GM19238 (cell line): ENCODE data around the gene GPX4.

ENCODE experiments used
- DNase-seq: peaks from one replicate; pipeline ENCODE4 v3.0.0; 2011; ENCODE audit warnings: low spot score; ENCODE audit not compliant: insufficient read length

The GPX4 gene, protein sequence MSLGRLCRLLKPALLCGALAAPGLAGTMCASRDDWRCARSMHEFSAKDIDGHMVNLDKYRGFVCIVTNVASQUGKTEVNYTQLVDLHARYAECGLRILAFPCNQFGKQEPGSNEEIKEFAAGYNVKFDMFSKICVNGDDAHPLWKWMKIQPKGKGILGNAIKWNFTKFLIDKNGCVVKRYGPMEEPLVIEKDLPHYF

DNA sequence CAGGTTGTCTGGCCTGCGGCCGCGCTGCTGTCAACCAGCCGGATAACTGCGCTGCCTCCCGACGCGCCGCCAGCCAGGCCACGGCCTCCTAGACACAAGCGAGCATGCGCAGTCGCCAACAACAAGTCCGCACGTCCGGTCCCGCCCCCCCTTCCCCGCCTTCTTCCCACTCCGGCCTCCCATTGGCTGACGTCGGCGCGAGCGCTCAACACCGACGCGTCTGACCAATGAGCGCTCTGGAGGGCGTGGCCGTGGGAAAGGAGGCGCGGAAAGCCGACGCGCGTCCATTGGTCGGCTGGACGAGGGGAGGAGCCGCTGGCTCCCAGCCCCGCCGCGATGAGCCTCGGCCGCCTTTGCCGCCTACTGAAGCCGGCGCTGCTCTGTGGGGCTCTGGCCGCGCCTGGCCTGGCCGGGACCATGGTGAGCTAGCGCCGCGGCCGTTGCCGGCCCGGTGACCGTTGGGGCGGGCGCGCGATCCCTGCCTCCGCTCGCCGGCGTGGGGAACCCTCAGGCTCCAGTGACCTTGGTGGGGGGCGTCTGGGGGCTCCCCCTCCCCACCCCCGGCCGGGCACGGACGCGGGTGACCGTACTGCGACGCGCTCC, at the start of gene GPX4:
Gene GPX4 (plus strand): TSS at position 287 of the 603 bp plus-strand sequence. CDS start 50 bp downstream, at position 337.
- DNase-seq: peak; percentile 100

DNA sequence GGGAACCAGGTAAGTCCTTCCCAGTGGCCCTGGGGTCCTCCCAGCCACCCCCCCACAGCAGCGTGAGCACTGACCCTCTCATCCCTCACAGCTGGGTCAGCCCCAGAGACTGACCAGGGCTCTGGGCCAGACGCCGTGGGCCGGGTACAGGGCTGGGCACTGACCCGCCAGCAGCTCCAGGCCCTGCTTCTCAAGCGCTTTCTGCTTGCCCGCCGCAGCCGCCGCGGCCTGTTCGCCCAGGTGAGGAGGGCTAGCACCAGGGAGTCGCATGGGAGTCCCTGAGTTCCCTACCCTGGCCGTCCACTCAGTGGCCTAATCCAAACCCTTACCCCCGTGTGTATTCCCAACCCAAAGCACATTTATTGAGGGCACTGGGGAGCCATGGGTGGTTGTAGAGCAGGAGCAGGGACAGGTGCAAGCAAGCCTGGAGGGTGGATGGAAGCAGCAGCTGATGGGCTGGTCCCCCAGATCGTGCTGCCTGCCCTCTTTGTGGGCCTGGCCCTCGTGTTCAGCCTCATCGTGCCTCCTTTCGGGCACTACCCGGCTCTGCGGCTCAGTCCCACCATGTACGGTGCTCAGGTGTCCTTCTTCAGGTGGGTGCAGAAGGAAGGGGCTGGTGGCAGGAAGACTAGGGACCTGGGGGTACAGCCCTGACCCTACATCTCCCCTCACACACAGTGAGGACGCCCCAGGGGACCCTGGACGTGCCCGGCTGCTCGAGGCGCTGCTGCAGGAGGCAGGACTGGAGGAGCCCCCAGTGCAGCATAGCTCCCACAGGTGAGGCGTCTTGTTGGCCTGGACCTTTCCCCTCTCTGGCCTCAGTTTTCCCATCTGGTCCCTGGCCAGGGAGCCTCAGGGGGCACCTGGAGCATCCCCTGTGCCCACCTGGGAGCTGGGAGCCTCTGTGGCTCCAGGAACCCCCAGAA, 49.4 kb upstream of the GPX4 start:
- DNase-seq: no peak

DNA sequence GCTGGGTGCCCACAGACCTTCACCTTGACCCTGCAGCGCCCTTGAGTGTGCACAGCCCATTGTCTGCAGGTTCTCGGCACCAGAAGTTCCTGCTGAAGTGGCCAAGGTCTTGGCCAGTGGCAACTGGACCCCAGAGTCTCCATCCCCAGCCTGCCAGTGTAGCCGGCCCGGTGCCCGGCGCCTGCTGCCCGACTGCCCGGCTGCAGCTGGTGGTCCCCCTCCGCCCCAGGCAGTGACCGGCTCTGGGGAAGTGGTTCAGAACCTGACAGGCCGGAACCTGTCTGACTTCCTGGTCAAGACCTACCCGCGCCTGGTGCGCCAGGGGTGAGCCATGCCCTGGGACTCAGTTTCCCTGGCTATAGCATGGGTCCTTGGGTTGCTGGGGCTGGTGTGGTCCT, 48.8 kb upstream of the GPX4 start:
- DNase-seq: no peak

DNA sequence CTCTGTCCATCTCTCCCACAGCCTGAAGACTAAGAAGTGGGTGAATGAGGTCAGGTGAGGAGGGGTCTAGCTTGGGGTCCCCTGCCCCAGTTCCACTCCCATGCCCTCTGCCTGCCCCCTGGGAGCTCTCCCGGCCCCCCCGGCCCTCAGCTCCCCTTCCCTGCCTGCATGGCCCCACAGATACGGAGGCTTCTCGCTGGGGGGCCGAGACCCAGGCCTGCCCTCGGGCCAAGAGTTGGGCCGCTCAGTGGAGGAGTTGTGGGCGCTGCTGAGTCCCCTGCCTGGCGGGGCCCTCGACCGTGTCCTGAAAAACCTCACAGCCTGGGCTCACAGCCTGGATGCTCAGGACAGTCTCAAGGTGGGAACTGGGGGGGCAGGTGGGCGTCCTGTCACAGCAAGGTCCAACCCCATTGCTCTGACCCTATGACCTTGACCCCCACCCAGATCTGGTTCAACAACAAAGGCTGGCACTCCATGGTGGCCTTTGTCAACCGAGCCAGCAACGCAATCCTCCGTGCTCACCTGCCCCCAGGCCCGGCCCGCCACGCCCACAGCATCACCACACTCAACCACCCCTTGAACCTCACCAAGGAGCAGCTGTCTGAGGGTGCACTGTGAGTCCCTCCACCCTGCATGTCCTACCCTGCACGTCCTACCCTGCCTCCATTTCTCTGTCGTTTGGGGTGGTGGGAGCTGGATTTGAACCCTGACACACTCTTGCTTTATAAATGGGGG, 47.7 kb upstream of the GPX4 start:
- DNase-seq: no peak

DNA sequence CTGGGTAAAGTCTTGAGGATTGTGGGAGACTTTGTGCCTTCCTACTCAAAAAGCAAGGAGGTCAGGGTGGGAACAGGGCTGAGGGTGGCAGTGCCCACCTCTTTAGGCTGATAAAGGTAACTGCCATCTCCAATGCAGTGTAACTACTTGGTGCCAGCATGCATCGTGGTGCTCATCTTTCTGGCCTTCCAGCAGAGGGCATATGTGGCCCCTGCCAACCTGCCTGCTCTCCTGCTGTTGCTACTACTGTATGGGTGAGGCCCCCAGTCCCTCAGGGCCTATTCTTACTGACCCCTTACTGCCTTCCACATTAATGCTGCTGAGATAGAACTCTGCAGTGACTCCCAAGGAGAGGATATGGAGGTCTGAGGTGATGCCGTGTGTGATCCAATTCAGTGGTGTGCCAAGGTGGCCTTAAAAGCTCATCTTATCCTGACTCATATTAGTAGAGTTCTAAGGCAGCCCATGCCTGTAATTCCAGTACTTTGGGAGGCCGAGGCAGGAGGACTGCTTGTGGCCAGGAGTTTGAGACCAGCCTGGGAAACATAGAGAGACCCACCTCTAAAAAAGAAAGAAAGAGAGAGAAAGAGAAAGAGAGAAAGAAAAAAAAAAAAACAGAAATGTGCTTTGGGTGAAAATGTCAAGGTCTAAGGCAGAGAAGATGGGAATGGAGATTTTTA, 46.5 kb upstream of the GPX4 start:
- DNase-seq: peak; percentile 45

DNA sequence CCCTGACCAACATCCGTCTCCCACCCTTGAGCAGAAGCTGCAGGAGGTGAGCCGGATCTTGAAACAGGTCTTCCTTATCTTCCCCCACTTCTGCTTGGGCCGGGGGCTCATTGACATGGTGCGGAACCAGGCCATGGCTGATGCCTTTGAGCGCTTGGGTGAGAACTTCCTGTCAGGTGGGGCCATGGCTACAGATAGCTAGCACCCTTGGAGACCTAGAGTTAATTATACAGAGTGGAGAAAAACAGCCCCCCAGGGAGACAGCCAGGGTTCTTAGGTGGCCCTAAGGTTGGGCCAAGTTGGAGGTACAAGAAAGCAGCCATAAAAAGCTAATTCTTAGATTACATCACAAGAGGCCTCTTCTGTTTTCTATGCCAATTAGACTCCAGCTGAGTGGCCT, 45.7 kb upstream of the GPX4 start:
- no peak for DNase-seq

DNA sequence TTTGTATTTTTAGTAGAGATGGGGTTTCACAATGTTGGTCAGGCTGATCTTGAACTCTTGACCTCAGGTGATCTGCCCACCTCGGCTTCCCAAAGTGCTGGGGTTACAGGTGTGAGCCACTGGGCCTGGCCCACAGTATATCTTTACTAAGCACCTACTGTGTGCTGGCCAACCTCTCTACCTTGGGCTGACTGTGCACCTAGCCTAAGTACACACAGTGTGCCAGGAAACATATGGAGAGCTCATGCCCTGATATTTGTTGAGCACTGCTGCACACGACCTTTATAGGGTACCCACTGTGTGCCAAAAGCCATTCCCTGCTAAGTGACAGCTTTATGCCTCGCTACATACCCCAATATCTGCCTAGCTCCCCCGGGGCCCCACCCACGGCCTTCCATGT, 43.1 kb upstream of the GPX4 start:
- DNase-seq: no peak

DNA sequence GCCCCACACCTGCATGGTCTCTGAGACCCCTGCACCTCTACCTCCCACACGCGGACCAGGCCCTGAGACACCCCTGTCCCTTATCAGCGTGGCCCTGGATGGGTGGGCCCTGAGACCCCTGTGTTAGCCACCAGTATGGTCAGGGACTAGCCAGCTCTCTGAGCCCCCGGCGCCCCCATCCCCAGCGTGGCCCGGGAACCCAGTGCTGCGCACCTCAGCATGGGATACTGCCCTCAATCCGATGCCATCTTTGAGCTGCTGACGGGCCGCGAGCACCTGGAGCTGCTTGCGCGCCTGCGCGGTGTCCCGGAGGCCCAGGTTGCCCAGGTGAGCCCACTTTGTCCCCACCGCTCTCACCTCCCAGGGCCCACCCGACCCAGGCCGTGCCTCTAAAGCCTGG, 41.8 kb upstream of the GPX4 start:
- no peak for DNase-seq

DNA sequence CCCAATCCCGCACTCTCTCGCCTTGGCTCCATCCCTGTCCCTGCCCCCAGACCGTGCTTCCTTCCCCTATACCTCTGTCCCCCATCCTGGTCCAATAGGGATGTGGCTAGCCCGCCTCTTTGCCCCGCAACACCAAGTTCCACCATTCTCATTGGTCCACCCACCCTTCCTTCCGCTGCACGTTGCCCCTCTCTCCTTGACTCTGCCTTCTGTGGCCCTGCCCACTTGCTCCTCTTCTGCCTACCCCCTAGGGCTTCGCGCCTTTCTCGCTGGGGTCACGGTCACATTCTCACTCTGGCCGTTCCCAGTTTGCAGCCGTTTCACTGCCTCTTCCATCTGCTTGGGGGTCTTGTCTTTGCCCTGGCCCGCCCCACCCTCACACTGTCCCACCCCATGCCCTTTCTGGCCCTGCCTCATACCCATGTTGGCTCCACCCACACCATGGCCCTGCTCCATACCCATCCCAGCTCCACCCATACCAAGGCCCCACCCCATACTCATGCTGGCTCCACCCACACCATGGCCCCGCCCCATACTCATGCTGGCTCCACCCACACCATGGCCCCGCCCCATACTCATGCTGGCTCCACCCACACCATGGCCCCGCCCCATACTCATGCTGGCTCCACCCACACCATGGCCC, 41.3 kb upstream of the GPX4 start:
- DNase-seq: no peak

DNA sequence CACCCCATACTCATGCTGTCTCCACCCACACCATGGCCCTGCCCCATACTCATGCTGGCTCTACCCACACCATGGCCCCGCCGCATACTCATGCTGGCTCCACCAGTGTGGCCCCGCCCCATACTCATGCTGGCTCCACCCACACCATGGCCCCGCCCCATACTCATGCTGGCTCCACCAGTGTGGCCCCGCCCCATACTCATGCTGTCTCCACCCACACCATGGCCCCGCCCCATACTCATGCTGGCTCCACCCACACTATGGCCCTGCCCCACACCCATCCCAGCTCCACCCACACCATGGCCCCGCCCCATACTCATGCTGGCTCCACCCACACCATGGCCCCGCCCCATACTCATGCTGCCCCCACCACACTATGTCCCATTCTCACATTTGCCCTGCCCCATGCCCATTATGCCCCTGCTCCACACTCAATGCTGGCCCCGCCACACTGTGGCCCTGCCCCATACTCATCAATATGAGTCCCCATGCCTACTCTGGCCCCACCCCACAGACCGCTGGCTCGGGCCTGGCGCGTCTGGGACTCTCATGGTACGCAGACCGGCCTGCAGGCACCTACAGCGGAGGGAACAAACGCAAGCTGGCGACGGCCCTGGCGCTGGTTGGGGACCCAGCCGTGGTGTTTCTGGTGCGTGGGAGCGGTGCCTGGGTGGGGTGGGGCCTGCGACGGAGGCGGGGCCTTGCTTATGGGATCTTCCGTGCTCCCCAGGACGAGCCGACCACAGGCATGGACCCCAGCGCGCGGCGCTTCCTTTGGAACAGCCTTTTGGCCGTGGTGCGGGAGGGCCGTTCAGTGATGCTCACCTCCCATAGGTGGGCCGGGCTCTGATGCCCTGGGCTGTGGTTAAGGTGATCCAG, 40.5 kb upstream of the GPX4 start:
- DNase-seq: peak; percentile 50

DNA sequence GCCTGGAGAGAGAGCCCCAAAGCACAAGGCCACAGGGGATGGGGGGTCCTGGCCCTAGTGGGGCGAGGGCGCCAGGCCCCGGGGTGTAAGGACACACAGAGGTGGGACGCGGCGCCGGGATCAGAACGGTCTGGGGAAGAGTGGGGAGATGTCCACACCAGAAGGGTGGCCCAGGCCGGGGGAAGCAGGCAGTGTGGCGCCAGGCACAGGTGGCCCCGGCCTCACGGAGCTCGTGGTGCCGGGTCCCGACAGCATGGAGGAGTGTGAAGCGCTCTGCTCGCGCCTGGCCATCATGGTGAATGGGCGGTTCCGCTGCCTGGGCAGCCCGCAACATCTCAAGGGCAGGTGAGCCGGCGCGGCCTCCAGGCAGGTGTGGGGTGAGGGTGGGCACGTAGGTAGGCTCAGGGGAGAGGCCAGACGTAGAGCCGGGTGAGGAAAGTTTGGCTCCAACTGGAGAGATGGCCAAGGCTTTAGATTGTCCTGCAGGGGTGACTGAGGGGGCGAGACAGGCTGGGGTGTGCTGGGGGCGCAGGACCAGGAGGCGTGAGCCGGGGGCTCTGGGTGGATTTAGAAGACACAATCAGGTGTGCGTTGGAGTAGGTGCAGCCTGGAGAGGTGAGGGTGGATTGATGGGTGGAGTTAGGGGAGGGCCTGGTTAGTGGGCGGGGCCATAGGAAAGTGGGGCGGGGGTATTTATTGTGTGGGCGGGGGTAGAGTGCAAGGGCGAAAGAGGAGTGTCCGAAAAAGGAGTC, 39.7 kb upstream of the GPX4 start:
- no peak for DNase-seq

DNA sequence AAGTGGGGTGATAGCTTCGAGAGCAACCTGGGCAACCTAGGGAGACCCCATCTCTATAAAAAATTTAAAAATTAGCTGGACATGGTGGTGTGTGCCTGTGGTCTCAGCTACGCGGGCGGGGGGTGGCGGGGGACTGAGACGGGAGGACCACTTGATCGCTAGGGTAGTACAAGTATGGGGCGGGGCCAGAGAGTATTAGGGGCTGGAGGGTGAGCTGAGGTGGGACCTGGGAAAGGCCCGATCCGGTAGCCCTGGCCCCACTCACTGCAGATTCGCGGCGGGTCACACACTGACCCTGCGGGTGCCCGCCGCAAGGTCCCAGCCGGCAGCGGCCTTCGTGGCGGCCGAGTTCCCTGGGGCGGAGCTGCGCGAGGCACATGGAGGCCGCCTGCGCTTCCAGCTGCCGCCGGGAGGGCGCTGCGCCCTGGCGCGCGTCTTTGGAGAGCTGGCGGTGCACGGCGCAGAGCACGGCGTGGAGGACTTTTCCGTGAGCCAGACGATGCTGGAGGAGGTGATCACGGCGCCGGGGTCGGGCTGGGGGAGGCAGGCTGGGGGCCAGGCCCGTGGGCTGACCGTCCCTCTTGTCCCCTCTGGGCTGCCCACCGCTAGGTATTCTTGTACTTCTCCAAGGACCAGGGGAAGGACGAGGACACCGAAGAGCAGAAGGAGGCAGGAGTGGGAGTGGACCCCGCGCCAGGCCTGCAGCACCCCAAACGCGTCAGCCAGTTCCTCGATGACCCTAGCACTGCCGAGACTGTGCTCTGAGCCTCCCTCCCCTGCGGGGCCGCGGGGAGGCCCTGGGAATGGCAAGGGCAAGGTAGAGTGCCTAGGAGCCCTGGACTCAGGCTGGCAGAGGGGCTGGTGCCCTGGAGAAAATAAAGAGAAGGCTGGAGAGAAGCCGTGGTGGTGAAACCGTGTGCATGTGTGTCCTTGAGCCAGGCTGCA, 38.9 kb upstream of the GPX4 start:
- DNase-seq: peak; percentile 75

DNA sequence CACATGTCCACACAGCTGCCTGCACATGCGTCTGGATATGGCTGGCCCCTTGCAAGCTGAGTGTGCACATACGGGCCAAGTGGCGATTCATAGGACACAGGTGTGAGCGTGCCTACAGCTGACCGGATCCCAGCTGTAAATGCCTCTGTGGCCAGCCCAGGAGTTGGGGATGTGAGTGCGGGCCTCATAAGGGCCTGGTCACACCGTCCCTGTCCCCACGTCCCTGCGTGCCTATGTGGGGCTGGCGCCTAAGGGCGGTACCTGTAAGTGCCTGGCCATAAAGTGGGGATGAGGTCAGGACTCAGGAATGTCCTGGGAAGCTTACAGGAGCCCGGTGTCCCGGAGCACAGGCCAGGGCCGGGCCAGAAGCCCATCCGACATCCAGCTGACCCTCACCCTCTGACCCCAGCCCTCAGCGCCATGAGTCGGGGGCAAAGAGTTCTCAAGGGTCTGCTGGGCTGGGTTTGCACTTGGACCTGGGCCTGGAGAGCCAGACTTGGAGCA, 38.1 kb upstream of the GPX4 start:
- DNase-seq: no peak

DNA sequence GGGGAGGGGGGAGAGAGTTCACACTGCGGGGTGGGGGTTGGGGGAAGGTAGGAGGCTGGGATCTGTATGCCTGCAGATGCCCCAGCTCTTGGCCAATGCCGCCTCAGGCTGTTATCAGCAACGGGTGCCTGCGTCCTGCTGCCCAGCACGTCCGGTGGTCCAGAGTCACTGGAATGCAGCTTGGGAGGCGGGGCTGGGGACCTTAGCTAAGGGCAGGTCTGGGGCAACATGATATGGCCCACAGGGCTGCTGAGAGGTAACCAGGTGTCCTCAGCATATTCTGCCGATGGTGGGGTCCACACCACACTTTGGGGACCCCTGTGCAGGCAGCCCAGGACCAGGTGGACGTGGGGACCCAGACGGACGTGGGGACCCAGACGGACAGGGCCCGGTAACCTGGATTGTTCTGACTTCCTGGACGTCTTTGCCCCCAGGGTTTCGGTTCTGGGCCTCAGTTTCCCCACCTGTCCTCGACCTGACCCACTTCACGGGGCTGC, 37.5 kb upstream of the GPX4 start:
- no peak for DNase-seq

DNA sequence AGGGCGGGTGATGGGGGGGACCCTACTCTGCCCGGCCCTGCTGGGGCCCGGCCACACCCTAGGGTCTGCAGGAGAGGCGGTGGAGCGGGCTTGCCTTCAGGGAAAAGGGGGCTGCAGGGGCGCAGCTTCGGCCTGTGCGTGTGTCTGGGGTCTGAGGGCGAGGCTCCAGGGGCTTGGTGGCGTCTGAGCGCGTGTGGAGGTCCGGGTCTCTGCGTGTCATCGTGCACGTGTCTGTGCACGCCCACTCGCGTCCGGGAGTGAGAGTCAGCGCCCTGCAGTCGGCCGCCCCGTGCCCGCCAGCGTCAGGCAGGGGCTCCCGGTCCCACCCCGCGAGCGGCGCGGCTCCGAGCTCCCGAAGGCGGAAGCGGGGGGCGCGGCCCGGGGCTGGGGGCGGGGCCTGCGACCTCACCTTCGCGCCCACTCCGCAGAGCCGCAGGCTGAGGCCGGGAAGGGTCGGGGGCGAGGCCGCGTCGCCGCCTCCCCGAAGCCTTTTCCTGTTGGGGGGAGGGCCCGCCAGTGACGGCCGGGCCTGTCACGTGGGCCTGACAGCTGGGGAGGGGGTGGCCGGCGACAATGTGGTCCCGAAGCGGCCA, 37.0 kb upstream of the GPX4 start, which contains the start of gene ARHGAP45:
Gene ARHGAP45 (plus strand): TSS at position 420 of the 593 bp plus-strand sequence. CDS start 239 bp downstream, outside the sequence.
- DNase-seq: peak; percentile 86

DNA sequence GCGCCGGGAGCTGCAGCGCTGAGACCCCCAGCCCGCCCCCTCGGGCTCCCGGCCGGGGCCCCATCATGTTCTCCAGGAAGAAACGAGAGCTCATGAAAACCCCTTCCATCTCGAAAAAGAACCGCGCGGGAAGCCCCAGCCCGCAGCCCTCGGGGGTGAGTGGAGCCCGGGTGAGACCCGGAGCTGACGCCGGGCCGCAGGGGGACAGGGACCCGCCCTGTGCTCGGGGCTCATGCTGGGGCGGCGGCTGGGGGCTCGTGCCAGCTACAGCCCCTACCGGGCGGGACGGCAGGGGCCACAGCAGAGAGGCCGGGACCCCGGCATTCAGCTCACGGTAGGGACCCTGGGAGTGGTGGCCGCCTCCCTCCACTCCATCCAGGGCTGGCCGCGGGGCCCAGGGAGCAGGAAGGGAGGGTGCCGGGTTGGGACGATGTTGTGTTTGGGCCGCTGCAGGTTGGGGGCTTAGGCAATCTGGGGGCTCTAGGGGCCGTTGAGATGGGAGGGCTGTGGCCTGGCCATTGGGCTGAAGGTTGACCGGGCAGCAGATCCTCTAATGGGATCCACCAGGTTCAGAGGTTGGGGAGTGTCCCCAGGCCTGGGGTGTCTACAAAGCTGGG, 36.3 kb upstream of the GPX4 start:
- peak; percentile 59 for DNase-seq
